ENCODE measurements around the gene MRLN. TPM values are rescaled to one million over a fixed set of nuclear protein-coding genes. Genes with fewer than 3 reads are reported as not detected.

MRLN gene
- total RNA-seq, 1 donor from 2014 or later: not detected

GRCh38 chr10:59774451-59774850 lies 21.2 kb upstream of the MRLN start:
- Mint-ChIP-seq H3K36me3 (ENCODE audit: unreplicated experiment) (no peaks in the 10 kb centered on the region), H3K27ac (ENCODE audit: unreplicated experiment) (no peak overlapping the region), H3K9me3 (ENCODE audit: unreplicated experiment) (peaks cover 4% of the 10 kb centered on the region), H3K4me3 (ENCODE audit: unreplicated experiment) (no peak overlapping the region), H3K4me1 (ENCODE audit: unreplicated experiment) (no peaks in the 10 kb centered on the region), H3K27me3 (ENCODE audit: unreplicated experiment) (peaks cover 8% of the 10 kb centered on the region)
- TF ChIP-seq CTCF (IDR thresholded peaks at IDR 0.05): no peak
- DNase-seq (ENCODE audit: extremely low spot score, unreplicated experiment): no peak

GRCh38 chr10:59773088-59773487 lies 19.8 kb upstream of the MRLN start:
- Mint-ChIP-seq H3K27ac (ENCODE audit: unreplicated experiment) (no peak overlapping the region), H3K36me3 (ENCODE audit: unreplicated experiment) (no peaks in the 10 kb centered on the region), H3K27me3 (ENCODE audit: unreplicated experiment) (peaks cover 17% of the 10 kb centered on the region), H3K4me3 (ENCODE audit: unreplicated experiment) (no peak overlapping the region), H3K4me1 (ENCODE audit: unreplicated experiment) (no peaks in the 10 kb centered on the region), H3K9me3 (ENCODE audit: unreplicated experiment) (peaks cover 4% of the 10 kb centered on the region)
- no peak for DNase-seq (ENCODE audit: extremely low spot score, unreplicated experiment)
- no peak for TF ChIP-seq CTCF (IDR thresholded peaks at IDR 0.05)

GRCh38 chr10:59771162-59771807 lies 18.0 kb upstream of the MRLN start:
- Mint-ChIP-seq H3K4me1 (ENCODE audit: unreplicated experiment) (no peaks in the 10 kb centered on the region), H3K27me3 (ENCODE audit: unreplicated experiment) (peaks cover 20% of the 10 kb centered on the region), H3K27ac (ENCODE audit: unreplicated experiment) (no peak overlapping the region), H3K4me3 (ENCODE audit: unreplicated experiment) (no peak overlapping the region), H3K36me3 (ENCODE audit: unreplicated experiment) (no peaks in the 10 kb centered on the region), H3K9me3 (ENCODE audit: unreplicated experiment) (peaks cover 4% of the 10 kb centered on the region)
- TF ChIP-seq CTCF (IDR thresholded peaks at IDR 0.05): no peak
- DNase-seq (ENCODE audit: extremely low spot score, unreplicated experiment): no peak

- H3K36me3 Mint-ChIP-seq (ENCODE audit: unreplicated experiment): no peaks in the 10 kb centered on the region
- no peak for TF ChIP-seq CTCF (IDR thresholded peaks at IDR 0.05)
- H3K4me1 Mint-ChIP-seq (ENCODE audit: unreplicated experiment): no peaks in the 10 kb centered on the region
- no peak for DNase-seq (ENCODE audit: extremely low spot score, unreplicated experiment)
- no peak overlapping the region for H3K4me3 Mint-ChIP-seq (ENCODE audit: unreplicated experiment)
- no peak overlapping the region for H3K27ac Mint-ChIP-seq (ENCODE audit: unreplicated experiment)
- peaks cover 20% of the 10 kb centered on the region for H3K27me3 Mint-ChIP-seq (ENCODE audit: unreplicated experiment)
- peaks cover 4% of the 10 kb centered on the region for H3K9me3 Mint-ChIP-seq (ENCODE audit: unreplicated experiment)
These were observed 17.4 kb upstream of the MRLN start for GRCh38 chr10:59770689-59771088.

GRCh38 chr10:59762505-59762904 lies 9.2 kb upstream of the MRLN start:
- no peak overlapping the region for H3K4me3 Mint-ChIP-seq (ENCODE audit: unreplicated experiment)
- no peak for DNase-seq (ENCODE audit: extremely low spot score, unreplicated experiment)
- no peaks in the 10 kb centered on the region for H3K9me3 Mint-ChIP-seq (ENCODE audit: unreplicated experiment)
- TF ChIP-seq CTCF (IDR thresholded peaks at IDR 0.05): no peak
- H3K27me3 Mint-ChIP-seq (ENCODE audit: unreplicated experiment): peaks cover 10% of the 10 kb centered on the region
- no peaks in the 10 kb centered on the region for H3K36me3 Mint-ChIP-seq (ENCODE audit: unreplicated experiment)
- no peak overlapping the region for H3K27ac Mint-ChIP-seq (ENCODE audit: unreplicated experiment)
- H3K4me1 Mint-ChIP-seq (ENCODE audit: unreplicated experiment): no peaks in the 10 kb centered on the region
